BLaER1 (cell line): ENCODE measurements around the gene CYTH1.
A peak's percentile ranks its signal among the peaks of the same experiment; 100 is the strongest.

Source experiments
- H3K27ac ChIP-seq: shearing (Covaris generic); formaldehyde crosslinking; 2 replicates; pipeline ENCODE4 v1.8.1; 2022
- H3K27me3 ChIP-seq: shearing (Covaris generic); formaldehyde crosslinking; 2 replicates; pipeline ENCODE4 v1.8.1; 2022
- H3K36me3 ChIP-seq: shearing (Covaris generic); formaldehyde crosslinking; 2 replicates; pipeline ENCODE4 v1.8.1; 2022
- H3K4me1 ChIP-seq: shearing (Covaris generic); formaldehyde crosslinking; 2 replicates; pipeline ENCODE4 v1.8.1; 2022
- H3K4me2 ChIP-seq: shearing (Covaris generic); formaldehyde crosslinking; 2 replicates; pipeline ENCODE4 v1.8.1; 2022
- H3K4me3 ChIP-seq: shearing (Covaris generic); formaldehyde crosslinking; 2 replicates; pipeline ENCODE4 v1.8.1; 2022
- H3K9ac ChIP-seq: shearing (Covaris generic); formaldehyde crosslinking; 2 replicates; pipeline ENCODE4 v1.8.1; 2022
- H3K9me3 ChIP-seq: shearing (Covaris generic); formaldehyde crosslinking; 2 replicates; pipeline ENCODE4 v1.8.1; 2022
- H4K20me1 ChIP-seq: shearing (Covaris generic); formaldehyde crosslinking; 2 replicates; pipeline ENCODE4 v1.8.1; 2022
- Cebpa-rat ChIP-seq: shearing (Covaris generic); IDR thresholded peaks from 2 replicates; pipeline ENCODE4 v1.8.1; 2022

CYTH1 gene

GRCh38 chr17:78791840-78792709 is 10.0 kb upstream of the CYTH1 start:
- Histone ChIP-seq H4K20me1 (peaks cover 10% of the 10 kb centered on the region; the same call in 1 of the 2 replicates), H3K4me3 (no peak overlapping the region), H3K9me3 (no peaks in the 10 kb centered on the region), H3K4me2 (peak overlapping the region; percentile 23; the same call in 1 of the 2 replicates), H3K36me3 (peaks cover 53% of the 10 kb centered on the region), H3K9ac (no peak overlapping the region), H3K27me3 (no peaks in the 10 kb centered on the region), H3K27ac (no peak overlapping the region), H3K4me1 (peaks cover 70% of the 10 kb centered on the region)
- TF ChIP-seq Cebpa-rat, result no peak

DNA sequence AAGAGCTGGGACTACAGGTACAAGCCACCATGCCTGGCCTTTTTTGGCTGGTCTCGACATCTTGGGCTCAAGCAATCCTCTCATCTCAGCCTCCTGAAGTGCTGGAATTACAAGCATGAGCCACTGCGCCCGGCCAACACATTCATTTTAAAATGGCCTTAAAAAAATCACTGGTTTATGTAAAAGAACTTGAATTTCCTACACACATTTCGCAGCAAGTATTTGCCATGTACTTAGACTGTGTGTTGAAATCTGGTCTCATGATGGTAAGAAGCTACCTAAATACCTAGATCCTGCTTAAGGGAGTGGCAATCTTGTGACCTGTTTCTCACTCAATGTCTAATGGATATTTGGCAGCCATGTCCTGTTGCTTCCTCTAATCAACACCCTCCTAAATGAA is 8.5 kb upstream of the CYTH1 start:
- no peak for TF ChIP-seq Cebpa-rat
- no peak overlapping the region for H3K27ac ChIP-seq
- peaks cover 69% of the 10 kb centered on the region for H3K4me1 ChIP-seq
- no peaks in the 10 kb centered on the region for H3K27me3 ChIP-seq
- H3K4me3 ChIP-seq, result no peak overlapping the region
- no peaks in the 10 kb centered on the region for H4K20me1 ChIP-seq
- peaks cover 43% of the 10 kb centered on the region for H3K36me3 ChIP-seq
- H3K4me2 ChIP-seq, result 0 out of 2 replicates have a peak overlapping the region, but pooled peaks have one; percentile 35
- no peaks in the 10 kb centered on the region for H3K9me3 ChIP-seq
- no peak overlapping the region for H3K9ac ChIP-seq

- TF ChIP-seq Cebpa-rat, result no peak
- peaks cover 35% of the 10 kb centered on the region for H3K36me3 ChIP-seq
- peaks cover 69% of the 10 kb centered on the region for H3K4me1 ChIP-seq
- H3K27ac ChIP-seq, result no peak overlapping the region
- no peaks in the 10 kb centered on the region for H4K20me1 ChIP-seq
- peak overlapping the region; percentile 35 for H3K4me2 ChIP-seq
- no peak overlapping the region for H3K9ac ChIP-seq
- H3K9me3 ChIP-seq, result no peaks in the 10 kb centered on the region
- H3K27me3 ChIP-seq, result no peaks in the 10 kb centered on the region
- no peak overlapping the region for H3K4me3 ChIP-seq
Observed at GRCh38 chr17:78789663-78790181, 7.6 kb upstream of the CYTH1 start.

- H3K9ac ChIP-seq, result no peak overlapping the region
- H3K4me2 ChIP-seq, result peak overlapping the region; percentile 35; the same call in 1 of the 2 replicates
- H3K4me1 ChIP-seq, result peaks cover 67% of the 10 kb centered on the region
- TF ChIP-seq Cebpa-rat, result no peak
- H3K27ac ChIP-seq, result no peak overlapping the region
- no peaks in the 10 kb centered on the region for H3K27me3 ChIP-seq
- H3K4me3 ChIP-seq, result no peak overlapping the region
- no peaks in the 10 kb centered on the region for H3K9me3 ChIP-seq
- H4K20me1 ChIP-seq, result no peaks in the 10 kb centered on the region
- H3K36me3 ChIP-seq, result peaks cover 30% of the 10 kb centered on the region
Observed at GRCh38 chr17:78789149-78789662, 7.1 kb upstream of the CYTH1 start.

DNA sequence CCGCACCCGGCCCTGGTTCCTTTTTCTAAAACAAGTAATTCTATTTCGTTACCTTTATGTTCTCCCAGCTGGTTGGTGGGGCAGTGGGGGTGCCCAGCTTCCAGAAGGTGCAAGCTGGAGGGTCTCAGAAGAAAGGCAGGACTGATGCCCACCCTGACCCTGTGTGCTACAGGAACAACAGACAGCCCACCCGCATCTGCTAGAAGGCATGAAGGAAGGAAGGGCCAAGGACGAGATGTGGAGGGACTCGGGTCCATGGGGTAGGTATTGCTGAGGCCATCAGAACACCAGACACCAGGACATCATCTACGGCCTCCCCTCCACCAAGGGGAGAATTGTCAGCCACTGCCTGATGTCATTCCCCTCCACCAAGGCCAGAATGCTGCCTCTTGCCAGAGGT is 6.4 kb upstream of the CYTH1 start:
- H3K4me3 ChIP-seq, result no peak overlapping the region
- H3K4me2 ChIP-seq, result no peak overlapping the region
- peaks cover 72% of the 10 kb centered on the region for H3K4me1 ChIP-seq
- no peaks in the 10 kb centered on the region for H4K20me1 ChIP-seq
- H3K36me3 ChIP-seq, result peaks cover 22% of the 10 kb centered on the region; the same call in 1 of the 2 replicates
- no peak overlapping the region for H3K27ac ChIP-seq
- no peak for TF ChIP-seq Cebpa-rat
- H3K9ac ChIP-seq, result no peak overlapping the region
- no peaks in the 10 kb centered on the region for H3K9me3 ChIP-seq
- H3K27me3 ChIP-seq, result no peaks in the 10 kb centered on the region

DNA sequence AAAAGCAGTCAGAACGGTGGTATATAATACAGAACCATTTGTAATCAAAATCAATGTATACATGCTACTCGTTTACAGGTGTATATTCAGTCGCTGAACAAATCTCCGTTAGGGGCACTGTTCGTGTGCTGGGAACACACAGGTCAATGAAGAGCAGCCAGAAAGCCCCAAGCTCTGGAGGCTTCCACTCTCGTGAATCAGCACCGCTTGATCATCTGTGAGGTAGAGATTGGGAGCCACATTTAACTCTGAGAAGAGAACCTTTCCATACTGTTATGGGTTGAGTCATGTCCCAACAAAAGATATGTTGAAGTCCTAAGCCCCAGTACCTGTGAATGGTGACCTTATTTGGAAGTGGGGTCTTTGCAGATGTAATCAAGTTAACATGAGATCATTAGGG is 5.4 kb upstream of the CYTH1 start:
- Histone ChIP-seq H3K9me3 (no peaks in the 10 kb centered on the region), H3K27me3 (no peaks in the 10 kb centered on the region), H3K4me2 (no peak overlapping the region), H3K36me3 (peaks cover 17% of the 10 kb centered on the region; the same call in 1 of the 2 replicates), H3K27ac (no peak overlapping the region), H3K4me3 (no peak overlapping the region), H3K9ac (no peak overlapping the region), H3K4me1 (peaks cover 76% of the 10 kb centered on the region), H4K20me1 (no peaks in the 10 kb centered on the region)
- no peak for TF ChIP-seq Cebpa-rat

- Histone ChIP-seq H3K36me3 (0 out of 2 replicates have a peak, but pooled peaks cover 11% of the 10 kb centered on the region), H4K20me1 (0 out of 2 replicates have a peak, but pooled peaks cover 6% of the 10 kb centered on the region), H3K4me1 (peaks cover 71% of the 10 kb centered on the region), H3K27ac (no peak overlapping the region), H3K4me2 (peak overlapping the region; percentile 53), H3K9me3 (no peaks in the 10 kb centered on the region), H3K27me3 (no peaks in the 10 kb centered on the region), H3K4me3 (no peak overlapping the region), H3K9ac (no peak overlapping the region)
- no peak for TF ChIP-seq Cebpa-rat
Observed at GRCh38 chr17:78785663-78786057, 3.6 kb upstream of the CYTH1 start.

DNA sequence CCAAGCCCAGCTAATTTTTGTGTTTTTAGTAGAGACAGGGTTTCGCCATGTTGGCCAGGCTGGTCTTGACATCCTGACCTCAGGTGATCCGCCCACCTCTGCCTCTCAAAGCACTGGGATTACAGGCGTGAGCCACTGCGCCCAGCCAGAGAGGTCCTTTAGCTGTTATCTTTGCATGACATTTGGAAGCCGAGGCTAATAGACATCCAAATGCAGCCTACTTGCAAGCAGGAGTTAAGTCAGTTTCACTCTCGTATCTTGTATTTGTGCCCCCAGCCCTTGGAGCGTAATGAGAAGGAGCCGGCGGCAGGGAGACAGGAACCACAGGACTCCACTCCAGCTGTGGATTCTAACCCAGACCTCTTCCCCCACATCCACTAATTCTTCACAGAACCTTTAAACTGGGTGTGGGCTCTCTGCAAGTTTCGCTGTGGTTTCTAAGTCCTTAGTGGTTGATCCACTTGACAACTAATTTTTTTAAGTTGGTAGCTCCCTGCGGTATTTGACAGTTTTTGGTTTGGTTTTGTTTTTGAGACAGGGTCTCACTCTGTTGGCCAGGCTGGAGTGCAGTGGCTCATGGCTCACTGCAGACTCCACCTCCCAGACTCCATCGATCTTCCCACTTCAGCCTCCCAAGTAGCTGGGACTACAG is 3.1 kb upstream of the CYTH1 start:
- Histone ChIP-seq H3K4me1 (peaks cover 71% of the 10 kb centered on the region), H3K4me2 (peak overlapping the region; percentile 53), H4K20me1 (peaks cover 11% of the 10 kb centered on the region), H3K4me3 (no peak overlapping the region), H3K27me3 (no peaks in the 10 kb centered on the region), H3K36me3 (0 out of 2 replicates have a peak, but pooled peaks cover 11% of the 10 kb centered on the region), H3K27ac (no peak overlapping the region), H3K9ac (no peak overlapping the region), H3K9me3 (no peaks in the 10 kb centered on the region)
- no peak for TF ChIP-seq Cebpa-rat

DNA sequence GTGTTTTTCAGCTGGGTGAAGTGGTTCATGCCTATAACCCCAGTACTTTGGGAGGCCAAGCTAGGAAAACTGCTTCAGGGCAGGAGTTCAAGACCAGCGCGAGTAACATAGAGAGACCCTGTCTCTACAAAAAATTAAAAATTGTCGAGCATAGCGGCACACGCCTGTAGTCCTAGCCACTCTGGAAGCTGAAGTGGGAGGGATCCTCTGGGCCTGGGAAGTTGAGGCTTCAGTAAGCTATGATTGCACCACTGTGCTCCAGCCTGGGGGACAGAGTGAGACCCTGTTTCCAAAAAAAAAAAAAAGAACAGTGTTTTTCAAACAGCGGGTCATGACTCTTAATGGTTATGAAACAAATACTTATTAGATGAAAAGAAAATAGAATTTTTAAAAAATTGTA is 2.3 kb upstream of the CYTH1 start:
- Histone ChIP-seq H3K4me3 (no peak overlapping the region), H3K4me1 (peaks cover 71% of the 10 kb centered on the region), H3K4me2 (no peak overlapping the region), H4K20me1 (peaks cover 18% of the 10 kb centered on the region), H3K9me3 (no peaks in the 10 kb centered on the region), H3K9ac (no peak overlapping the region), H3K27ac (no peak overlapping the region), H3K27me3 (no peaks in the 10 kb centered on the region), H3K36me3 (0 out of 2 replicates have a peak, but pooled peaks cover 11% of the 10 kb centered on the region)
- TF ChIP-seq Cebpa-rat, result no peak
